Stomach (tissue), 9 donors: ENCODE measurements around the gene C11orf91. TPM values are rescaled to one million over a fixed set of nuclear protein-coding genes. Genes with fewer than 3 reads are reported as not detected.

Source experiments
- DNase-seq, 2 donors: peaks; one replicate each; pipeline versions ENCODE4 v3.0.0 to v3.0.0-alpha.2; 2013 to 2019
- H3K27ac ChIP-seq, 5 donors: fragments of 200-600 bp in 4 of 5; sonication (generic) in 4 of 5; one replicate each; pipeline ENCODE4 v1.5.1; 2013 to 2019; ENCODE audit warnings: mild to moderate bottlenecking in 1 of 5, moderate library complexity in 1 of 5
- H3K27me3 ChIP-seq, 3 donors: fragments of 200-600 bp; sonication (generic); one replicate each; pipeline ENCODE4 v1.5.1; 2017 to 2019; ENCODE audit warnings: mixed run types in 1 of 3
- H3K36me3 ChIP-seq, 4 donors: fragments of 200-600 bp; sonication (generic); 1 replicate in 3 of 4; 2 replicates in 1 of 4; pipeline ENCODE4 v1.5.1; 2016 to 2019
- H3K4me1 ChIP-seq, 4 donors: fragments of 200-600 bp; sonication (generic); one replicate each; pipeline ENCODE4 v1.5.1; 2016 to 2019
- H3K4me3 ChIP-seq, 4 donors: fragments of 200-600 bp; sonication (generic) in 3 of 4; one replicate each; pipeline ENCODE4 v1.5.1; 2016 to 2019; ENCODE audit warnings: mild to moderate bottlenecking in 1 of 4
- H3K9me3 ChIP-seq, 4 donors: fragments of 200-600 bp; sonication (generic); one replicate each; pipeline ENCODE4 v1.5.1; 2016 to 2019
- EP300 ChIP-seq: sonication (generic); formaldehyde crosslinking; IDR thresholded peaks from one replicate; pipeline ENCODE4 v1.6.1; 2017; ENCODE audit warnings: antibody characterized with exemption
- POLR2A ChIP-seq, 4 donors: fragments of 450-650 bp; IDR thresholded peaks; one replicate each; pipeline ENCODE4 v1.6.1; 2016; ENCODE audit warnings: antibody characterized with exemption in 4 of 4, control low read depth in 2 of 4, mild to moderate bottlenecking in 1 of 4, moderate library complexity in 1 of 4
- POLR2AphosphoS5 ChIP-seq, 3 donors: sonication (generic); formaldehyde crosslinking; IDR thresholded peaks; one replicate each; pipeline ENCODE4 v1.6.1; 2016; ENCODE audit warnings: antibody characterized with exemption in 3 of 3
- WGBS, 5 donors: extraction: QIAGEN DNeasy Blood & Tissue Kit in 3 of 5; methylation state at CpG; one replicate each; pipeline versions ENCODE4 v1.1.5 to v1.1.7; 2013 to 2018; 5-methylcytosine and 5-hydroxymethylcytosine counted together
- intact Hi-C: fragments of 100-400 bp; cut with DNase I; formaldehyde crosslinking; loops from one replicate; pipeline ENCODE4 v1.15.1; 2023; ENCODE audit warnings: low total_unique reads
- polyA plus RNA-seq, 3 donors: library from polyadenylated mRNA; stranded (reverse); fragments of 200-250 nt; gene quantifications; one replicate each; pipeline ENCODE4 v1.2.3, GENCODE V29; 2013
- total RNA-seq, 5 donors: library from RNA; depleted of rRNA; stranded (reverse); fragments of >200 nt; gene quantifications; one replicate each; pipeline versions ENCODE4 v1.1.0 to v1.2.3, GENCODE V29; 2014 to 2016
- TF ChIP-seq, protein P1 (sequence below), 7 experiments: fragments of 450-650 bp in 4 of 7; fragments of 200-600 bp in 3 of 7; sonication (generic) in 3 of 7; IDR thresholded peaks; one replicate each; pipeline ENCODE4 v1.5.1; 2016 to 2019; ENCODE audit warnings: antibody characterized with exemption in 7 of 7, control low read depth in 2 of 7, mild to moderate bottlenecking in 1 of 7
- donor health status: healthy with polysubstance abuse.
- donor health status: Bipolar disorder and iron deficiency.
- donor health status: healthy.

Gene C11orf91
- total and polyA plus RNA-seq, 8 donors, result not detected

DNA sequence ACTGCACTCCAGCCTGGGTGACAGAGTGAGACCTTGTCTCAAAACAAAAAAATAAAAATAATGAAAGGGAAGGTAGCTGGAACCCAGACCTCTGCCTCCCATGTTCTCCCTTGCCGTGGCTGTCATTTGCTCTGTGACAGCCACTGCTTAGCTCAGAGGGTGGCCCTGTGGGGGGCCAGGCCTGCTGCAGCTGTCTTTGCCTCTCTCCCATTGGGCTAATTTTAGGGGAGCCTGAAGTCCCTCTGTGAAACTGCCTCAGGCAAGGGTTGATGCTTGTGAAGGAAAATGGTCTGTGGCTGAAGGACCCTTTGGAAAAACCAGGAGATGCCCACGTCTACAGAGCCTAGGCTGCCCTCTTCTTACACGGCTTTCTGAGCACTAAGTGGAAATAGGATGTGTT, 42.9 kb downstream of the C11orf91 start:
- intact Hi-C loops, result no loop called here
- Histone ChIP-seq H3K27me3 (peaks cover 0 to 4% (median 0%) of the 10 kb centered on the region in 3 donors), H3K4me1 (no peaks in the 10 kb centered on the region), H3K27ac (no peak overlapping the region), H3K9me3 (no peaks in the 10 kb centered on the region), H3K36me3 (no peaks in the 10 kb centered on the region), H3K4me3 (no peak overlapping the region)
- TF ChIP-seq EP300, result no peak
- no peak for TF ChIP-seq POLR2A (IDR thresholded peaks at IDR 0.05)
- TF ChIP-seq, protein P1, sequence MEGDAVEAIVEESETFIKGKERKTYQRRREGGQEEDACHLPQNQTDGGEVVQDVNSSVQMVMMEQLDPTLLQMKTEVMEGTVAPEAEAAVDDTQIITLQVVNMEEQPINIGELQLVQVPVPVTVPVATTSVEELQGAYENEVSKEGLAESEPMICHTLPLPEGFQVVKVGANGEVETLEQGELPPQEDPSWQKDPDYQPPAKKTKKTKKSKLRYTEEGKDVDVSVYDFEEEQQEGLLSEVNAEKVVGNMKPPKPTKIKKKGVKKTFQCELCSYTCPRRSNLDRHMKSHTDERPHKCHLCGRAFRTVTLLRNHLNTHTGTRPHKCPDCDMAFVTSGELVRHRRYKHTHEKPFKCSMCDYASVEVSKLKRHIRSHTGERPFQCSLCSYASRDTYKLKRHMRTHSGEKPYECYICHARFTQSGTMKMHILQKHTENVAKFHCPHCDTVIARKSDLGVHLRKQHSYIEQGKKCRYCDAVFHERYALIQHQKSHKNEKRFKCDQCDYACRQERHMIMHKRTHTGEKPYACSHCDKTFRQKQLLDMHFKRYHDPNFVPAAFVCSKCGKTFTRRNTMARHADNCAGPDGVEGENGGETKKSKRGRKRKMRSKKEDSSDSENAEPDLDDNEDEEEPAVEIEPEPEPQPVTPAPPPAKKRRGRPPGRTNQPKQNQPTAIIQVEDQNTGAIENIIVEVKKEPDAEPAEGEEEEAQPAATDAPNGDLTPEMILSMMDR (IDR thresholded peaks at IDR 0.05), result no peak
- TF ChIP-seq POLR2AphosphoS5 (IDR thresholded peaks at IDR 0.05), result no peak
- DNase-seq, result no peak
- WGBS, 5 donors, result 72 to 88% (median 79%) methylated on average over 3 of the region's 3 CpGs

DNA sequence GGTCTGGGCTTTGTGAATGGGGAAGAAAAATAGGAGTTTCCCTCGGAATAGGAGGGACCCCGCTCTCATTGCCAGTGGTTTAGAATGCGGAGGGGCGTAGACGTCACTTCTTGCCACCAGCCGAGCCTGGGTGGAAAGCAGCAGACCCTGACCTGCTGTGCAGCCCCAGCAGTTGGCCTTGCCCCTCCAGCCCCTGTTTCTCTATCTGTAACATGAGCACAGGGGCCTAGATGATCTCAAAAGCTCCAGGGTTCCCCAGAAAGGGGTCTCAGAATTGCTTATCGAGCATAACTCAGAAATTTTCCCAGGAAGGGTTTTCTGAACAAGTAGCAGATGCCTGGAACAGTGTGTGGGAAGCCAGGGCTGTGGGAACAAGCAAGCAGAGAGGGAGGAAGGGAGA, 43.9 kb downstream of the C11orf91 start:
- Histone ChIP-seq H3K27me3 (peaks cover 0 to 4% (median 0%) of the 10 kb centered on the region in 3 donors), H3K4me1 (no peaks in the 10 kb centered on the region), H3K27ac (no peak overlapping the region), H3K4me3 (no peak overlapping the region), H3K36me3 (no peaks in the 10 kb centered on the region), H3K9me3 (no peaks in the 10 kb centered on the region)
- no peak for DNase-seq
- TF ChIP-seq EP300 (no peak), POLR2A (IDR thresholded peaks at IDR 0.05) (no peak), POLR2AphosphoS5 (IDR thresholded peaks at IDR 0.05) (no peak)
- TF ChIP-seq, protein P1 (IDR thresholded peaks at IDR 0.05), result no peak
- WGBS, 5 donors, result 81 to 91% (median 89%) methylated on average over 2 to 7 of the region's 7 CpGs
- intact Hi-C loops, result no loop called here

DNA sequence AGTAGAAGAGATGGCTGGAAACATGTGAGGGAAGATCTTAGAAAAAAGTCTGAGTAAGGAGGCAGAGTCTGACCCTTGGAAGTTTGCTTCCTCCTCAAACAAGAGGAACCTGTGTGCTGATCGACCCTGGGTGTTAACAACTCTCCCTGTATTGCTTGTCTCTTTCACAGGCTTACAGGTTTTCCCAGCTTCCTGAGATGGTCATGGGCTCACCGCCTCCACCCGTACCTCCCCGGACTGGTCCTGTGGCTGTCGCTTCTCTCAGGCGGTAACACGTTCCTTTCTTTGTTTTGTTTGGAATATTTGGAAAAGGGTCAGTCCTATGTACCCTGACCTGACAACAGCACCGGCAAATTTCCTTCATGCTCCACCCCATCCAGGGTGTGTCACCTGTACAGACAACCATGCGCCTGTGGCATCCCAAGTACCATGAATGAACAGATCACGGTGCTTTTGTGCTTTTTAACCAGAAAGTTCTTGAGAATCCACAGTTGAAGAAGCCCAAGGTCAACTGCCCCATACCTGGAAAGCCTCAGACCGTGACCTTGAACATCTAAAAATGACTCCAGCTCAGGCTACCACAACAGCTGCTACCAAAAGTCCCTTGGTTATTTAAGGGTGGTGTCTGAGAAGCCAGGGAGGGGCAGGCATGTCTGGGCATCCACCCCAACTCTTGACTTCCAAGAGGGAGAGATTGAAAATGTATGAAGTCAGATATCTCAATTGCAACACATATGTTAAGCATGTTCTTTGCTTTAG, 44.6 kb downstream of the C11orf91 start:
- DNase-seq, result no peak

DNA sequence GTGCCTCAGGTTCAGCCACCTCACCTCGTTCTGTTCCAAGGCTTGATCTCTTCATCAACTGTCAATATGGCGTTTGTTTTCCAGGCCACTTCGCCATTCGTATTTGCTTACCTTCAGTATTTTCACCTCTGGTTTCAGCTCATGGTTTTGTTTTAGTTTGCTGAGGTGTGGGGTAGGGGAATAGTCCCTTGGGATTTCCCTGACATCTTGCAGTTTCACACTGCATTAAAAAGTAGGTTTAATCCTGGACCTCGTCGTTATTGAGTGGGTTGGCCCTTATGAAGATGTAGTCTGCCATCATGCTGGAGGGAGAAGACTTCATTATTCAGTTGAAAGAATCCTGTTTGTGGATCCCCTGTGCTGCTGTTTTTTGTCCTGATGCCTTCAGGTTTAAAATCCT, 46.0 kb downstream of the C11orf91 start:
- 69 to 80% (median 75%) methylated on average over 6 of the region's 6 CpGs for WGBS, 5 donors
- Histone ChIP-seq H3K27me3 (peaks cover 0 to 4% (median 0%) of the 10 kb centered on the region in 3 donors), H3K4me3 (no peak overlapping the region), H3K4me1 (no peaks in the 10 kb centered on the region), H3K9me3 (no peaks in the 10 kb centered on the region), H3K27ac (no peak overlapping the region), H3K36me3 (no peaks in the 10 kb centered on the region)
- no peak for DNase-seq
- TF ChIP-seq EP300, result no peak
- TF ChIP-seq, protein P1 (IDR thresholded peaks at IDR 0.05), result no peak
- TF ChIP-seq POLR2A (IDR thresholded peaks at IDR 0.05), result no peak
- no peak for TF ChIP-seq POLR2AphosphoS5 (IDR thresholded peaks at IDR 0.05)
- intact Hi-C loops, result no loop called here

More for the DNA sequence above, 44.6 kb downstream of the C11orf91 start:
- Histone ChIP-seq H3K27me3 (peaks cover 0 to 4% (median 0%) of the 10 kb centered on the region in 3 donors), H3K27ac (no peak overlapping the region), H3K4me1 (no peaks in the 10 kb centered on the region), H3K4me3 (no peak overlapping the region), H3K9me3 (no peaks in the 10 kb centered on the region), H3K36me3 (no peaks in the 10 kb centered on the region)
- WGBS, 5 donors, result 72 to 81% (median 73%) methylated on average over 11 of the region's 11 CpGs
- intact Hi-C loops, result no loop called here
- TF ChIP-seq POLR2A (IDR thresholded peaks at IDR 0.05), result no peak
- TF ChIP-seq POLR2AphosphoS5 (IDR thresholded peaks at IDR 0.05), result no peak
- TF ChIP-seq, protein P1 (IDR thresholded peaks at IDR 0.05), result no peak
